B cell (primary cell): ENCODE results near the gene RGS3. TPM values are rescaled to one million over a fixed set of nuclear protein-coding genes. Genes with fewer than 3 reads are reported as not detected.

Source experiments
- ATAC-seq: fragments of 200-7000 bp; cut with Tn5 transposase; one replicate; pipeline ENCODE4 v1.10.0; 2021; ENCODE audit warnings: low read depth, mild to moderate bottlenecking, moderate number of reproducible peaks, moderate library complexity
- CTCF ChIA-PET: fragments of 350-600 bp; sonication (Branson Sonifier 250); formaldehyde crosslinking; loops from one replicate; lab custom pipeline; 2021; ENCODE audit warnings: antibody characterized with exemption, inconsistent platforms; lab: Charles Lee
- POLR2A ChIA-PET: fragments of 350-600 bp; sonication (Branson Sonifier 250); formaldehyde crosslinking; loops from one replicate; lab custom pipeline; 2021; ENCODE audit warnings: antibody characterized with exemption; lab: Charles Lee
- DNase-seq: peaks from one replicate; pipeline ENCODE4 v3.0.0; 2013
- H2AFZ ChIP-seq: 2 replicates; pipeline ENCODE4 v1.6.1; 2012; ENCODE audit warnings: mild to moderate bottlenecking, low read depth, low read length; ENCODE audit not compliant: insufficient read depth, poor library complexity, severe bottlenecking
- H3K27ac ChIP-seq, 2 donors: 1 replicate in 1 of 2; 2 replicates in 1 of 2; pipeline ENCODE4 v1.5.1; 2012 to 2013; ENCODE audit warnings: low read length in 2 of 2, mild to moderate bottlenecking in 2 of 2, moderate library complexity in 1 of 2
- H3K27me3 ChIP-seq, 4 experiments: fragments of 200-600 bp in 1 of 4; sonication (generic) in 1 of 4; replicated peaks in 1 of 4; 1 replicate in 2 of 4; 2 replicates in 2 of 4; pipeline versions ENCODE4 v1.6.1 to v1.7.0; 2013 to 2016; ENCODE audit warnings: low read length in 3 of 4, mild to moderate bottlenecking in 2 of 4, mixed read lengths in 1 of 4, moderate library complexity in 1 of 4; ENCODE audit not compliant: insufficient read depth in 4 of 4, control insufficient read depth in 3 of 4; ENCODE audit errors: control extremely low read depth in 1 of 4
- H3K36me3 ChIP-seq, 2 experiments: replicated peaks in 1 of 2; 1 replicate in 1 of 2; 2 replicates in 1 of 2; pipeline versions ENCODE4 v1.6.1 to v1.7.1; 2013; ENCODE audit warnings: low read length in 1 of 2; ENCODE audit not compliant: insufficient read depth in 2 of 2, control insufficient read depth in 1 of 2; ENCODE audit errors: control extremely low read depth in 1 of 2, extremely low read depth in 1 of 2
- H3K4me1 ChIP-seq, 2 donors: fragments of 200-600 bp in 1 of 2; sonication (generic) in 1 of 2; 1 replicate in 1 of 2; 2 replicates in 1 of 2; pipeline versions ENCODE4 v1.5.1 to v1.6.1; 2013 to 2017; ENCODE audit warnings: low read length in 2 of 2; ENCODE audit not compliant: control insufficient read depth in 2 of 2, insufficient read depth in 2 of 2
- H3K4me2 ChIP-seq: replicated peaks from 2 replicates; pipeline ENCODE3; 2012; ENCODE audit warnings: mild to moderate bottlenecking, low read depth, low read length; ENCODE audit not compliant: poor library complexity, severe bottlenecking
- H3K4me3 ChIP-seq, 5 experiments: fragments of 200-600 bp in 1 of 5; sonication (generic) in 1 of 5; 1 replicate in 3 of 5; 2 replicates in 2 of 5; pipeline versions ENCODE4 v1.5.1 to v1.7.0; 2011 to 2016; ENCODE audit warnings: low read length in 4 of 5, mild to moderate bottlenecking in 4 of 5, low read depth in 2 of 5, control low read depth in 1 of 5, moderate library complexity in 1 of 5; ENCODE audit not compliant: insufficient read depth in 1 of 5; ENCODE audit errors: control extremely low read depth in 1 of 5, extremely low read depth in 1 of 5
- H3K79me2 ChIP-seq: fragments of 200-600 bp; sonication (generic); one replicate; pipeline ENCODE4 v1.6.0; 2016; ENCODE audit warnings: low read length; ENCODE audit not compliant: control insufficient read depth, insufficient read depth
- H3K9ac ChIP-seq: fragments of 200-600 bp; sonication (generic); 2 replicates; pipeline ENCODE4 v1.6.1; 2017; ENCODE audit warnings: mild to moderate bottlenecking, low read length, moderate library complexity
- H3K9me3 ChIP-seq, 3 donors: one replicate each; pipeline versions ENCODE4 v1.6.1 to v1.7.1; 2013; ENCODE audit warnings: low read length in 2 of 3; ENCODE audit not compliant: control insufficient read depth in 2 of 3, insufficient read depth in 1 of 3; ENCODE audit errors: control extremely low read depth in 1 of 3
- H4K20me1 ChIP-seq: 2 replicates; pipeline ENCODE4 v1.6.0; 2012; ENCODE audit warnings: mild to moderate bottlenecking, low read length; ENCODE audit not compliant: insufficient read depth, control insufficient read depth, poor library complexity, severe bottlenecking
- H3K27ac Mint-ChIP-seq: one replicate; pipeline ENCODE4 v1.8.0; 2021; ENCODE audit warnings: mixed read lengths
- H3K27me3 Mint-ChIP-seq: one replicate; pipeline ENCODE4 v1.8.0; 2021; ENCODE audit warnings: mixed read lengths
- H3K4me1 Mint-ChIP-seq: one replicate; pipeline ENCODE4 v1.8.0; 2021; ENCODE audit warnings: mixed read lengths
- H3K4me3 Mint-ChIP-seq: one replicate; pipeline ENCODE4 v1.8.0; 2021; ENCODE audit warnings: mixed read lengths
- H3K9me3 Mint-ChIP-seq: one replicate; pipeline ENCODE4 v1.8.0; 2022; ENCODE audit warnings: mixed read lengths; ENCODE audit not compliant: insufficient read depth
- EZH2 ChIP-seq: IDR thresholded peaks from 2 replicates; pipeline ENCODE4 v1.6.1; 2012; ENCODE audit warnings: borderline replicate concordance, low read depth, mild to moderate bottlenecking, moderate library complexity, low read length; ENCODE audit not compliant: insufficient read depth, poor library complexity, severe bottlenecking
- WGBS: methylation state at CpG from one replicate; pipeline ENCODE4 v1.1.5; 2013; ENCODE audit warnings: missing lambda C conversion rate; ENCODE audit not compliant: insufficient coverage; 5-methylcytosine and 5-hydroxymethylcytosine counted together
- intact Hi-C: fragments of 100-400 bp; cut with micrococcal nuclease; formaldehyde crosslinking; loops from one replicate; pipeline ENCODE4 v1.10.0; 2022
- polyA plus RNA-seq: library from polyadenylated mRNA; depleted of rRNA; stranded (reverse); fragments of >200 nt; gene quantifications from 2 replicates; pipeline ENCODE4 v1.2.3, GENCODE V29; 2012
- total RNA-seq, 2 donors: library from RNA; stranded (reverse); fragments of 120-200 nt in 1 of 2; gene quantifications; 1 replicate in 1 of 2; 2 replicates in 1 of 2; pipeline versions ENCODE4 v1.2.3 to v1.2.4, GENCODE V29; 2013 to 2022
- TF ChIP-seq, protein P1 (sequence below): fragments of 200-600 bp; IDR thresholded peaks from one replicate; pipeline ENCODE4 v1.8.0; 2022; ENCODE audit warnings: antibody characterized with exemption, mild to moderate bottlenecking

Gene RGS3
- total and polyA plus RNA-seq, 2 donors (not counting 1 experiment from before 2014, with no cell fraction given), result 12.0 to 15.6 TPM

DNA sequence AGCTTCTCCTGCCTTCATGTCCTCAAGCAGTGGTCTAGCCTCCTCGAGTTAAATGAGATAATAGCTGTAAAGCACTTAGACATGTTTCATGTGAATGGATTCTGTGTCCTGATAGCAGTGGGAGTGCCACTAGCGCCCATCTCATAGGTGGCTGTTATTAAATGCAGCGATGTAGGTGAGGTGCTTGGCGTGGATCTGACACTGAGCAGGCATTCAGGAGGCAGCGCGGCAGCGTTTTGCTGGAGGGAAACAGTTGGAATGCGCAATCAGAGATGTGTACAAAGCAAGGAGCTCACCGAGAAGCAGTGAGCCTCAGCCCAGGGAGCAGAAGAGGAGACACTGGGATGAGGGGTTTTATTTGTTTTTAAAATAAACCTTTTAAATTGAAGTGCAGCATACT, 106.6 kb downstream of the RGS3 start:
- Histone ChIP-seq H3K27me3 (peaks cover 0 to 18% (median 4%) of the 10 kb centered on the region in 4 experiments), H3K27ac (no peak overlapping the region), H3K4me2 (no peak overlapping the region), H3K36me3 (no peaks in the 10 kb centered on the region), H4K20me1 (no peaks in the 10 kb centered on the region), H3K9me3 (peaks cover 0 to 3% (median 0%) of the 10 kb centered on the region in 3 donors), H3K9ac (no peak overlapping the region), H2AFZ (no peak overlapping the region), H3K4me1 (peaks cover 4 to 10% of the 10 kb centered on the region in 2 donors), H3K4me3 (no peak overlapping the region), H3K79me2 (no peaks in the 10 kb centered on the region)
- intact Hi-C loops, result no loop called here
- Mint-ChIP-seq H3K9me3 (no peaks in the 10 kb centered on the region), H3K4me3 (no peak overlapping the region), H3K4me1 (peaks cover 11% of the 10 kb centered on the region), H3K27me3 (peaks cover 2% of the 10 kb centered on the region), H3K27ac (no peak overlapping the region)
- TF ChIP-seq, protein P1, sequence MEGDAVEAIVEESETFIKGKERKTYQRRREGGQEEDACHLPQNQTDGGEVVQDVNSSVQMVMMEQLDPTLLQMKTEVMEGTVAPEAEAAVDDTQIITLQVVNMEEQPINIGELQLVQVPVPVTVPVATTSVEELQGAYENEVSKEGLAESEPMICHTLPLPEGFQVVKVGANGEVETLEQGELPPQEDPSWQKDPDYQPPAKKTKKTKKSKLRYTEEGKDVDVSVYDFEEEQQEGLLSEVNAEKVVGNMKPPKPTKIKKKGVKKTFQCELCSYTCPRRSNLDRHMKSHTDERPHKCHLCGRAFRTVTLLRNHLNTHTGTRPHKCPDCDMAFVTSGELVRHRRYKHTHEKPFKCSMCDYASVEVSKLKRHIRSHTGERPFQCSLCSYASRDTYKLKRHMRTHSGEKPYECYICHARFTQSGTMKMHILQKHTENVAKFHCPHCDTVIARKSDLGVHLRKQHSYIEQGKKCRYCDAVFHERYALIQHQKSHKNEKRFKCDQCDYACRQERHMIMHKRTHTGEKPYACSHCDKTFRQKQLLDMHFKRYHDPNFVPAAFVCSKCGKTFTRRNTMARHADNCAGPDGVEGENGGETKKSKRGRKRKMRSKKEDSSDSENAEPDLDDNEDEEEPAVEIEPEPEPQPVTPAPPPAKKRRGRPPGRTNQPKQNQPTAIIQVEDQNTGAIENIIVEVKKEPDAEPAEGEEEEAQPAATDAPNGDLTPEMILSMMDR, result no peak
- TF ChIP-seq EZH2, result no peak
- DNase-seq, result no peak
- ChIA-PET POLR2A (no interaction called here), CTCF (no interaction called here)
- 100% methylated on average over 6 of the region's 9 CpGs for WGBS
- ATAC-seq, result no peak

DNA sequence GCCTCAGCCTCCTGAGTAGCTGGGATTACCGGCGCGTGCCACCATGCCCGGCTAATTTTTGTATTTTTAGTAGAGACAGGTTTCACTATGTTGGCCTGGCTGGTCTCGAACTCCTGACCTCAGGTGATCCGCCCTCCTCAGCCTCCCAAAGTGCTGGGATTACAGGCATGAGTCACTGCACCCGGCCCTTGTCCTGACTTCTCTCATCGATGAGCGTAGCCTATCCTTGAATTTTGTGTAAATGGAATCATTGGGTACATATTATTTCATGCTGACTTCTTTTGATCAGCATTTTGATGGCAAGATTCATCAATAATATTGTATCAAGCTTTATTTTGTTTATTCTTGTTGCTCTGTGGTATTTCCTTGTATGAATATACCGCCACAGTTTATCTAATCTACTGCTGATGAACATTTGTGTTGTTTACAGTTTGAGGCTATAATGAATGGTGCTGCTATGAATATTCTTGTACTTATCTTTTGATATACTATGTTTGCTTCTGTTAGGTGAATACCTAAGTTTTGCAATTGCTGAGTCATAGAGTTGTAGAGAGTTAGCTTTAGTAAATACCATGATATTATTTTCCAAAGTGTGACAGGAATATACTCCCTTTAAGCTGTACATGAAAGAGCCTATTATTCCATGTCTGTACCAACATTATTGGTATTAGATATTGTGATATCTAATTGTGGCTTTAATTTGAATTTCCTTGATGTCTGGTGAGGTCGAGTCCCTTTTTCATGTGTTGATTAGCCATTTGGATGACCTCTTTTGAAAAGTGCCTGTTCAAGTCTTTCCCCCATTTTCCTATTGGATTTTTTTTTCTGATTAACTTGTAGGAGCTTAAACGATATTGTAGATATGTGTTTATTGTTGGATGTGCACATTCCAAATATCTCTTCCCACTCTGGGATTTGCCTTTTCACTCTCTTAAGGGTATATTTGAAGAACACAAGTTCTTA, 107.5 kb downstream of the RGS3 start:
- H3K27me3 ChIP-seq, result peaks cover 0 to 8% (median 1%) of the 10 kb centered on the region in 4 experiments
- TF ChIP-seq, protein P1, result no peak
- no peak for TF ChIP-seq EZH2
- H2AFZ ChIP-seq, result no peak overlapping the region
- H4K20me1 ChIP-seq, result no peaks in the 10 kb centered on the region
- H3K4me1 ChIP-seq, result peaks cover 8% of the 10 kb centered on the region in 2 donors
- no peaks in the 10 kb centered on the region for H3K79me2 ChIP-seq
- H3K4me2 ChIP-seq, result no peak overlapping the region
- peaks cover 10% of the 10 kb centered on the region for H3K4me1 Mint-ChIP-seq
- no peak for DNase-seq
- no peak overlapping the region for H3K9ac ChIP-seq
- no peaks in the 10 kb centered on the region for H3K27me3 Mint-ChIP-seq
- peaks cover 0 to 3% (median 0%) of the 10 kb centered on the region in 3 donors for H3K9me3 ChIP-seq
- intact Hi-C loops, result no loop called here
- POLR2A ChIA-PET, result interaction anchor here (0.6 kb wide), 1 partner anchor 80 kb away, joined by 3 read pairs; no protein-coding TSS in a partner anchor
- WGBS, result 96% methylated on average over 6 of the region's 12 CpGs
- H3K27ac Mint-ChIP-seq, result no peak overlapping the region
- CTCF ChIA-PET, result interaction anchor here (1.0 to 1.3 kb wide), 2 partner anchors 11 to 20 kb away, joined by 3 read pairs; no protein-coding TSS in a partner anchor
- no peak for ATAC-seq
- no peak overlapping the region for H3K4me3 Mint-ChIP-seq
- H3K9me3 Mint-ChIP-seq, result no peaks in the 10 kb centered on the region
- no peaks in the 10 kb centered on the region for H3K36me3 ChIP-seq
- H3K4me3 ChIP-seq, result no peak overlapping the region
- H3K27ac ChIP-seq, result no peak overlapping the region
